K562 (cell line): ENCODE data around the gene ZBTB25. TPM values are rescaled to one million over a fixed set of nuclear protein-coding genes. Genes with fewer than 3 reads are reported as not detected.

Experiments
- ATAC-seq: fragments of 200-7000 bp; cut with Tn5 transposase; 3 replicates; pipeline ENCODE4 v1.9.1; 2020; ENCODE audit warnings: moderate library complexity
- BruUV-seq: library from RNA; stranded (reverse); fragments of 400-500 nt; replicated peaks from 2 replicates; lab custom pipeline; 2021; lab: Mats Ljungman, UMichigan
- CTCF ChIA-PET: fragments of 300-600 bp; formaldehyde crosslinking; extraction: SDS; loops from one replicate; lab custom pipeline; 2021; ENCODE audit warnings: low intra/inter-chr PET ratio; lab: Yijun Ruan, JAX
- POLR2A ChIA-PET: fragments of 300-600, 350-650 bp; sonication (Branson Sonifier 250); formaldehyde crosslinking; extraction: SDS; loops from one replicate; lab custom pipeline; 2021; ENCODE audit warnings: antibody characterized with exemption, inconsistent platforms; lab: Yijun Ruan, JAX
- DNase-seq, 4 experiments: peaks; one replicate each; pipeline versions ENCODE4 v3.0.0 to v3.0.0-alpha.2; 2011 to 2018; ENCODE audit warnings: low spot score in 3 of 4, mixed read lengths in 3 of 4; ENCODE audit errors: extremely low read depth in 1 of 4
- FAIRE-seq: peaks from 2 replicates; lab custom pipeline; 2011; peaks lifted over from hg19 to GRCh38; lab: Jason Lieb, UNC
- H2AFZ ChIP-seq: 2 replicates; pipeline ENCODE4 v1.6.0; 2011; ENCODE audit warnings: low read depth, low read length, control low read depth, inconsistent platforms
- H3K27ac ChIP-seq: fragments of 200-600 bp; 3 replicates; pipeline ENCODE4 v1.8.0; 2011; ENCODE audit warnings: low read depth, mild to moderate bottlenecking, control low read depth, inconsistent platforms, low read length, moderate library complexity, mixed read lengths; ENCODE audit errors: extremely low read depth
- H3K27me3 ChIP-seq, 2 experiments: fragments of 300-600 bp in 1 of 2; 2 replicates in 1 of 2; 3 replicates in 1 of 2; pipeline versions ENCODE4 v1.6.0 to v1.8.0; 2011; ENCODE audit warnings: inconsistent platforms in 2 of 2, low read length in 2 of 2, mild to moderate bottlenecking in 1 of 2, mixed read lengths in 1 of 2, moderate library complexity in 1 of 2; ENCODE audit not compliant: control insufficient read depth in 2 of 2, insufficient read depth in 2 of 2
- H3K36me3 ChIP-seq: fragments of 300-600 bp; 3 replicates; pipeline ENCODE4 v1.8.0; 2011; ENCODE audit warnings: mild to moderate bottlenecking, low read length, inconsistent platforms; ENCODE audit not compliant: control insufficient read depth, insufficient read depth
- H3K4me1 ChIP-seq, 2 experiments: fragments of 200-600 bp in 1 of 2; replicated peaks in 1 of 2; 2 replicates in 1 of 2; 3 replicates in 1 of 2; pipeline versions ENCODE4 v1.5.1 to v1.8.0; 2011; ENCODE audit warnings: inconsistent platforms in 2 of 2, low read length in 2 of 2, mild to moderate bottlenecking in 1 of 2, mixed read lengths in 1 of 2, moderate library complexity in 1 of 2; ENCODE audit not compliant: control insufficient read depth in 2 of 2, insufficient read depth in 2 of 2
- H3K4me2 ChIP-seq: 2 replicates; pipeline ENCODE4 v1.6.1; 2011; ENCODE audit warnings: low read length, control low read depth, inconsistent platforms, mixed read lengths; ENCODE audit not compliant: insufficient read depth
- H3K4me3 ChIP-seq: fragments of 200-600 bp; sonication (generic), shearing (Covaris generic); 2 replicates; pipeline ENCODE4 v1.5.1; 2016; ENCODE audit warnings: control low read depth, inconsistent platforms
- H3K79me2 ChIP-seq: fragments of 200-600 bp; 3 replicates; pipeline ENCODE4 v1.8.0; 2011; ENCODE audit warnings: low read length, inconsistent platforms; ENCODE audit not compliant: control insufficient read depth, insufficient read depth
- H3K9ac ChIP-seq, 2 experiments: 2 replicates each; pipeline versions ENCODE4 v1.6.0 to v1.6.1; 2011; ENCODE audit warnings: low read depth in 2 of 2, low read length in 2 of 2, control low read depth in 1 of 2, inconsistent platforms in 1 of 2, mild to moderate bottlenecking in 1 of 2, mixed read lengths in 1 of 2; ENCODE audit not compliant: insufficient read depth in 1 of 2
- H3K9me1 ChIP-seq: one replicate; pipeline ENCODE4 v1.6.0; 2011; ENCODE audit warnings: inconsistent platforms, mild to moderate bottlenecking, low read length, moderate library complexity; ENCODE audit not compliant: control insufficient read depth, insufficient read depth
- H3K9me3 ChIP-seq: replicated peaks from 2 replicates; pipeline ENCODE4 v1.5.1; 2011; ENCODE audit warnings: low read depth, low read length, inconsistent platforms; ENCODE audit not compliant: control insufficient read depth, insufficient read depth
- H4K20me1 ChIP-seq: replicated peaks from 2 replicates; pipeline ENCODE4 v1.6.1; 2011; ENCODE audit warnings: low read length, inconsistent platforms, mixed read lengths; ENCODE audit not compliant: control insufficient read depth, insufficient read depth
- HDAC8 ChIP-seq: fragments of 450-650 bp; IDR thresholded peaks from 2 replicates; pipeline ENCODE4 v1.6.1; 2016; ENCODE audit warnings: mild to moderate bottlenecking, missing genetic modification characterization, moderate library complexity, missing compliant biosample characterization
- IFI16 ChIP-seq: fragments of 250-450 bp; sonication (Bioruptor Pico); IDR thresholded peaks from 2 replicates; pipeline ENCODE4 v2.1.2; 2022; ENCODE audit warnings: mild to moderate bottlenecking, inconsistent platforms
- MTA1 ChIP-seq: fragments of 450-650 bp; IDR thresholded peaks from 2 replicates; pipeline ENCODE4 v1.6.1; 2017; ENCODE audit warnings: borderline replicate concordance
- SAFB ChIP-seq: fragments of 200-400 bp; formaldehyde crosslinking; IDR thresholded peaks from 2 replicates; pipeline ENCODE4 v1.6.1; 2017; ENCODE audit warnings: low read depth, low read length, borderline replicate concordance
- TSC22D4 ChIP-seq: fragments of 450-650 bp; IDR thresholded peaks from 2 replicates; pipeline ENCODE4 v1.6.1; 2016; ENCODE audit warnings: missing genetic modification characterization, missing biosample characterization, control low read depth
- WGBS: fragments of 100-300 bp; shearing (Covaris generic); methylation state at CpG from one replicate; pipeline ENCODE4 v1.1.6; 2016; ENCODE audit warnings: low coverage, mixed read lengths; ENCODE audit not compliant: insufficient coverage; ENCODE audit errors: missing lambda C conversion rate; 5-methylcytosine and 5-hydroxymethylcytosine counted together
- in situ Hi-C: fragments of 300-500 bp; cut with MboI; formaldehyde crosslinking; loops from 4 replicates; pipeline ENCODE4 v1.15.0; 2018; ENCODE audit warnings: inconsistent platforms, mixed read lengths
- intact Hi-C: fragments of 100-400 bp; cut with micrococcal nuclease; formaldehyde crosslinking; loops from 2 replicates; pipeline ENCODE4 v1.14.2; 2022
- polyA plus RNA-seq, 8 experiments: library from polyadenylated mRNA; depleted of rRNA in 4 of 8; stranded (reverse) in 5 of 8; unstranded in 3 of 8; fragments of >200 nt; fragmentation: Nextera tagmentation in 2 of 8; fragmentation: Illumina TruSeq in 1 of 8; extraction: Ambion mirVana in 2 of 8; extraction: Trizol in 1 of 8; gene quantifications; 2 replicates each; pipeline versions ENCODE4 v1.2.1 to v1.2.3, GENCODE V29; 2011 to 2014; ENCODE audit warnings: inconsistent platforms in 1 of 8, missing spikeins in 1 of 8
- total RNA-seq, 7 experiments: library from RNA; depleted of rRNA in 6 of 7; stranded (reverse); fragments of >200 nt in 6 of 7; fragmentation: Illumina TruSeq in 2 of 7; extraction: Trizol in 2 of 7; gene quantifications; 2 replicates each; pipeline versions ENCODE4 v1.2.1 to v1.2.3, GENCODE V29; 2011 to 2021; ENCODE audit warnings: low replicate concordance in 1 of 7
- TF ChIP-seq, protein P1 (sequence below): fragments of 250-450 bp; sonication (Bioruptor Pico); IDR thresholded peaks from 2 replicates; pipeline ENCODE4 v1.4.0; 2020; ENCODE audit warnings: borderline replicate concordance

ZBTB25 gene
- total and polyA plus RNA-seq, 9 of the 15 experiments (the other 6 are each of a cell fraction or from before 2014, with no cell fraction given) = 0.61 to 3.9 (median 2.3) TPM

GRCh38 chr14:64409126-64409920, 94.3 kb downstream of the ZBTB25 start:
- intact Hi-C loops = no loop called here
- Histone ChIP-seq H3K27me3 (no peaks in the 10 kb centered on the region), H3K4me1 (no peaks in the 10 kb centered on the region; a peak in 1 of 5 replicates), H3K4me2 (no peak overlapping the region), H3K9me3 (no peaks in the 10 kb centered on the region), H3K79me2 (peaks cover 19% of the 10 kb centered on the region), H4K20me1 (no peaks in the 10 kb centered on the region; the same call in 1 of the 2 replicates), H2AFZ (no peak overlapping the region), H3K27ac (no peak overlapping the region), H3K9ac (no peak overlapping the region), H3K4me3 (no peak overlapping the region), H3K9me1 (no peaks in the 10 kb centered on the region), H3K36me3 (peaks cover 65% of the 10 kb centered on the region)
- WGBS = 87% methylated on average over 6 of the region's 7 CpGs
- BruUV-seq = no TSS peak
- ChIA-PET POLR2A (interaction anchor here (0.6 kb wide), 1 partner anchor 22 kb away, joined by 3 read pairs; no protein-coding TSS in a partner anchor), CTCF (no interaction called here)
- DNase-seq (no peak), ATAC-seq (no peak), FAIRE-seq (no peak)
- in situ Hi-C loops = no loop called here
- no peak for TF ChIP-seq HDAC8
- TF ChIP-seq SAFB = no peak
- TF ChIP-seq, protein P1, sequence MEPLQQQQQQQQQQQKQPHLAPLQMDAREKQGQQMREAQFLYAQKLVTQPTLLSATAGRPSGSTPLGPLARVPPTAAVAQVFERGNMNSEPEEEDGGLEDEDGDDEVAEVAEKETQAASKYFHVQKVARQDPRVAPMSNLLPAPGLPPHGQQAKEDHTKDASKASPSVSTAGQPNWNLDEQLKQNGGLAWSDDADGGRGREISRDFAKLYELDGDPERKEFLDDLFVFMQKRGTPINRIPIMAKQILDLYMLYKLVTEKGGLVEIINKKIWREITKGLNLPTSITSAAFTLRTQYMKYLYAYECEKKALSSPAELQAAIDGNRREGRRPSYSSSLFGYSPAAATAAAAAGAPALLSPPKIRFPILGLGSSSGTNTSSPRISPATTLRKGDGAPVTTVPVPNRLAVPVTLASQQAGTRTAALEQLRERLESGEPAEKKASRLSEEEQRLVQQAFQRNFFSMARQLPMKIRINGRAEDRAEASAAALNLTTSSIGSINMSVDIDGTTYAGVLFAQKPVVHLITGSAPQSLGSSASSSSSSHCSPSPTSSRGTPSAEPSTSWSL (CRISPR knock-in tag) = no peak
- TF ChIP-seq MTA1 = no peak
- no peak for TF ChIP-seq IFI16 (CRISPR knock-in tag)
- TF ChIP-seq TSC22D4 (tag) = no peak
